AG04450 (cell line): ENCODE results near the gene RTN4IP1. TPM values are rescaled to one million over a fixed set of nuclear protein-coding genes. Genes with fewer than 3 reads are reported as not detected.

Experiments
- CTCF ChIA-PET: fragments of 300-600, 350-600 bp; formaldehyde crosslinking; extraction: SDS; loops from one replicate; lab custom pipeline; 2022; ENCODE audit warnings: antibody characterized with exemption, inconsistent platforms; lab: Charles Lee
- POLR2A ChIA-PET: fragments of 350-600 bp; formaldehyde crosslinking; extraction: SDS; loops from one replicate; lab custom pipeline; 2021; ENCODE audit warnings: antibody characterized with exemption, inconsistent platforms; lab: Yijun Ruan, JAX
- DNase-seq: peaks from one replicate; pipeline ENCODE4 v3.0.0-alpha.2; 2011; ENCODE audit warnings: low read depth, low spot score
- H3K27ac ChIP-seq: one replicate; pipeline ENCODE4 v1.5.1; 2012; ENCODE audit warnings: low read depth, low read length, control low read depth
- H3K27me3 ChIP-seq: one replicate; pipeline ENCODE4 v1.6.0; 2012; ENCODE audit warnings: low read length; ENCODE audit not compliant: control insufficient read depth, insufficient read depth
- H3K4me3 ChIP-seq: 2 replicates; pipeline ENCODE4 v1.5.1; 2011; ENCODE audit warnings: mild to moderate bottlenecking, low read depth, low read length, control low read depth
- H3K9me3 ChIP-seq: 2 replicates; pipeline ENCODE4 v1.5.1; 2012; ENCODE audit warnings: low read length; ENCODE audit not compliant: control insufficient read depth, insufficient read depth
- CTCF ChIP-seq: IDR thresholded peaks from 2 replicates; pipeline ENCODE4 v1.5.1; 2011; ENCODE audit warnings: low read depth, low read length, control low read depth, inconsistent platforms
- polyA plus RNA-seq: library from polyadenylated mRNA; depleted of rRNA; stranded (reverse); fragments of >200 nt; gene quantifications from 2 replicates; pipeline ENCODE4 v1.2.3, GENCODE V29; 2011

Gene RTN4IP1
- polyA plus RNA-seq, 1 experiment = 9.3 TPM

- TF ChIP-seq CTCF = no peak
- no peak overlapping the region for H3K4me3 ChIP-seq
- ChIA-PET POLR2A (no interaction called here), CTCF (interaction anchor here (1.3 to 15.9 kb wide), 3 partner anchors 40 to 411 kb away, joined by 3 to 462 read pairs (median 17); no protein-coding TSS in a partner anchor)
- no peaks in the 10 kb centered on the region for H3K9me3 ChIP-seq
- no peak for DNase-seq
- H3K27me3 ChIP-seq = no peaks in the 10 kb centered on the region
- H3K27ac ChIP-seq = no peak overlapping the region
Measured at GRCh38 chr6:106568530-106568929, 60.8 kb downstream of the RTN4IP1 start.

GRCh38 chr6:106564476-106564875 is 64.8 kb downstream of the RTN4IP1 start:
- no peak for DNase-seq
- ChIA-PET POLR2A (no interaction called here), CTCF (interaction anchor here (0.7 to 15.9 kb wide), 4 partner anchors 12 to 433 kb away, joined by 4 to 462 read pairs (median 8); no protein-coding TSS in a partner anchor)
- no peak for TF ChIP-seq CTCF
- no peaks in the 10 kb centered on the region for H3K9me3 ChIP-seq
- no peak overlapping the region for H3K27ac ChIP-seq
- no peak overlapping the region for H3K4me3 ChIP-seq
- H3K27me3 ChIP-seq = no peaks in the 10 kb centered on the region

DNA sequence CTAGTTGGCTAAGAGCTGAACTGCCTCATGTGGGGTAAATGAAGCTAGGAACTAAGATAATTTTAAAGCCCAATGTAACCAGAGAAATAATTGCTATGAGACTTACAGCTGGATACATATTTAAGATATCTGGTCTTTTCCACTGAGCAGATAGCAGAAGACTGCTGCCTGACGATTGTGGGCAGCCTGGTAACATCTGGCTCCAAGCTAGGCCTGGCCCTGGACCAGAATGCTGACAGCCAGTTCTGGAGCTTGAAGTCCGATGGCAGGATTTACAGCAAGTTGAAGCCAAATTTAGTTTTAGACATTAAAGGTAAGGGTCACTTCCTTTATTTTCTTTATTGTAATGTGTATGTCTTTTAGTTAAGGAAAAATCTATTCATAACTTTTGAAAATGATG is 65.7 kb downstream of the RTN4IP1 start:
- Histone ChIP-seq H3K4me3 (no peak overlapping the region), H3K9me3 (no peaks in the 10 kb centered on the region), H3K27ac (no peak overlapping the region), H3K27me3 (no peaks in the 10 kb centered on the region)
- ChIA-PET POLR2A (no interaction called here), CTCF (interaction anchor here (0.7 to 15.9 kb wide), 5 partner anchors 11 to 434 kb away, joined by 4 to 462 read pairs (median 10); no protein-coding TSS in a partner anchor)
- no peak for DNase-seq
- no peak for TF ChIP-seq CTCF

DNA sequence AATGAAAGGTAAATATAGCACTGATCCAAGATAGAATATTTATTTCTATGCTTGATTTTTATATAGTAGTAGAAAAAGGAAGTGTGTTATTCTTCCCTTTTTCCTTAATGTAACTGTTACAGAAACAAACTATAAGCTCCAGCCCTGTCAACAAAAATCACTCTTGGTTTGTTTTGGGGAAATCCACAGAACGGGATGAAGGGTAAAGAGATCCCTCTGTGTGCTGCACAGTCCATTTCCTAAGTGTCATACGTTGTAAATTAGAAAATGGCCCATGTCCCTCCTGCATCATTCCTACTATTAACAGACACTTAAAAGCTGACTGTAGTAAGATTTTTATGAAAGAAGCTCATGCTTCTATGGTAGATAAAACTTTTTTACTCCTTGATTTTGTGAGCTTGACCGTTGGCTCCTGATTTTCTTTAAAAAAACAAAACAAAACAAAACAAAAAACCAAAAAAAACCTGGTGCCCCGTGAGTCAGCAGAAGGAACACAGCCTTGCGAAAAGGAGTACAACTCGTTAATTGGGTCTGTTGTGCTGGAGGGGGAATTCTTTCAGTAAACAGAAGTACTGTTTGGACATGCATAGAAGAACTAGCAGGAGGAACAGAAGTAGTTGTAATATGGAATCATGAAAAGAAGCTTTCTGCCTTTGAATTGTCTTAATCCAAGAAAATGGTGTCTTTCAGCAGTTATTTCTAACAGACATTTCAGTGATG is 67.5 kb downstream of the RTN4IP1 start:
- no peak overlapping the region for H3K27ac ChIP-seq

More for the DNA sequence above, 67.5 kb downstream of the RTN4IP1 start:
- ChIA-PET POLR2A (interaction anchor here (1.0 kb wide), 1 partner anchor 49 kb away, joined by 4 read pairs; no protein-coding TSS in a partner anchor), CTCF (interaction anchor here (0.8 to 15.9 kb wide), 7 partner anchors 25 to 418 kb away, joined by 3 to 462 read pairs (median 6); no protein-coding TSS in a partner anchor)
- no peaks in the 10 kb centered on the region for H3K27me3 ChIP-seq
- no peak overlapping the region for H3K4me3 ChIP-seq
- TF ChIP-seq CTCF = no peak
- no peak for DNase-seq
- no peaks in the 10 kb centered on the region for H3K9me3 ChIP-seq
